ENCODE results near the gene HSD17B2.

The HSD17B2 gene

GRCh38 chr16:82041542-82041941 is 6.5 kb downstream of the HSD17B2 start:
- Histone ChIP-seq H3K27ac (ENCODE audit: low read depth, low read length) (no peak overlapping the region), H3F3A (ENCODE audit: control insufficient read depth, insufficient read depth) (no peaks in the 10 kb centered on the region), H3K79me2 (ENCODE audit: control insufficient read depth, low read length) (no peaks in the 10 kb centered on the region), H3K4me3 (ENCODE audit: low read length) (no peak overlapping the region), H3K4me2 (ENCODE audit: low read length) (no peak overlapping the region), H3K4me1 (ENCODE audit: control insufficient read depth, low read length) (no peaks in the 10 kb centered on the region), H3K36me3 (ENCODE audit: control insufficient read depth, low read length) (no peaks in the 10 kb centered on the region), H3K9me3 (ENCODE audit: control insufficient read depth, insufficient read depth, low read length) (no peaks in the 10 kb centered on the region), H3K9me2 (replicated peaks; ENCODE audit: control insufficient read depth, low read length) (no peaks in the 10 kb centered on the region), H3K27me3 (ENCODE audit: control insufficient read depth, low read length) (peaks cover 4% of the 10 kb centered on the region; the same call in 1 of the 2 replicates), H4K20me1 (ENCODE audit: control insufficient read depth, insufficient read depth, low read depth, low read length) (no peaks in the 10 kb centered on the region)
- TF ChIP-seq CTCF (IDR thresholded peaks at IDR 0.05; ENCODE audit: low read depth, low read length, poor library complexity, severe bottlenecking) (no peak), EZH2phosphoT487 (IDR thresholded peaks at IDR 0.05; ENCODE audit: borderline replicate concordance, low read length) (no peak)

GRCh38 chr16:82042144-82042543 is 7.1 kb downstream of the HSD17B2 start:
- TF ChIP-seq CTCF (IDR thresholded peaks at IDR 0.05; ENCODE audit: low read depth, low read length, poor library complexity, severe bottlenecking) = no peak
- TF ChIP-seq EZH2phosphoT487 (IDR thresholded peaks at IDR 0.05; ENCODE audit: borderline replicate concordance, low read length) = no peak
- H3K79me2 ChIP-seq (ENCODE audit: control insufficient read depth, low read length) = no peaks in the 10 kb centered on the region

GRCh38 chr16:82042846-82043245 is 7.8 kb downstream of the HSD17B2 start:
- TF ChIP-seq CTCF (IDR thresholded peaks at IDR 0.05; ENCODE audit: low read depth, low read length, poor library complexity, severe bottlenecking) = no peak
- TF ChIP-seq EZH2phosphoT487 (IDR thresholded peaks at IDR 0.05; ENCODE audit: borderline replicate concordance, low read length) = no peak
- H3K4me2 ChIP-seq (ENCODE audit: low read length) = no peak overlapping the region
- H3K27me3 ChIP-seq (ENCODE audit: control insufficient read depth, low read length) = peaks cover 4% of the 10 kb centered on the region; the same call in 1 of the 2 replicates
- no peaks in the 10 kb centered on the region for H4K20me1 ChIP-seq (ENCODE audit: control insufficient read depth, insufficient read depth, low read depth, low read length)
- H3K36me3 ChIP-seq (ENCODE audit: control insufficient read depth, low read length) = no peaks in the 10 kb centered on the region
- no peaks in the 10 kb centered on the region for H3K9me2 ChIP-seq (replicated peaks; ENCODE audit: control insufficient read depth, low read length)
- no peak overlapping the region for H3K27ac ChIP-seq (ENCODE audit: low read depth, low read length)
- H3K4me1 ChIP-seq (ENCODE audit: control insufficient read depth, low read length) = no peaks in the 10 kb centered on the region
- no peaks in the 10 kb centered on the region for H3F3A ChIP-seq (ENCODE audit: control insufficient read depth, insufficient read depth)
- H3K9me3 ChIP-seq (ENCODE audit: control insufficient read depth, insufficient read depth, low read length) = no peaks in the 10 kb centered on the region
- H3K4me3 ChIP-seq (ENCODE audit: low read length) = no peak overlapping the region
- no peaks in the 10 kb centered on the region for H3K79me2 ChIP-seq (ENCODE audit: control insufficient read depth, low read length)

More at GRCh38 chr16:82042144-82042543, 7.1 kb downstream of the HSD17B2 start:
- Histone ChIP-seq H3K27ac (ENCODE audit: low read depth, low read length) (no peak overlapping the region), H3K9me3 (ENCODE audit: control insufficient read depth, insufficient read depth, low read length) (no peaks in the 10 kb centered on the region), H4K20me1 (ENCODE audit: control insufficient read depth, insufficient read depth, low read depth, low read length) (no peaks in the 10 kb centered on the region), H3K36me3 (ENCODE audit: control insufficient read depth, low read length) (no peaks in the 10 kb centered on the region), H3K4me1 (ENCODE audit: control insufficient read depth, low read length) (no peaks in the 10 kb centered on the region), H3F3A (ENCODE audit: control insufficient read depth, insufficient read depth) (no peaks in the 10 kb centered on the region), H3K4me3 (ENCODE audit: low read length) (no peak overlapping the region), H3K4me2 (ENCODE audit: low read length) (no peak overlapping the region), H3K9me2 (replicated peaks; ENCODE audit: control insufficient read depth, low read length) (no peaks in the 10 kb centered on the region), H3K27me3 (ENCODE audit: control insufficient read depth, low read length) (peaks cover 4% of the 10 kb centered on the region; the same call in 1 of the 2 replicates)
